ENCODE results near the gene KDM1A. TPM values are rescaled to one million over a fixed set of nuclear protein-coding genes. Genes with fewer than 3 reads are reported as not detected.
A peak's percentile ranks its signal among the peaks of the same experiment; 100 is the strongest.

KDM1A gene
- total and polyA plus RNA-seq, 2 of the 13 experiments (the other 11 are each of a cell fraction or from before 2014, with no cell fraction given) = 81.3 to 173 TPM

DNA sequence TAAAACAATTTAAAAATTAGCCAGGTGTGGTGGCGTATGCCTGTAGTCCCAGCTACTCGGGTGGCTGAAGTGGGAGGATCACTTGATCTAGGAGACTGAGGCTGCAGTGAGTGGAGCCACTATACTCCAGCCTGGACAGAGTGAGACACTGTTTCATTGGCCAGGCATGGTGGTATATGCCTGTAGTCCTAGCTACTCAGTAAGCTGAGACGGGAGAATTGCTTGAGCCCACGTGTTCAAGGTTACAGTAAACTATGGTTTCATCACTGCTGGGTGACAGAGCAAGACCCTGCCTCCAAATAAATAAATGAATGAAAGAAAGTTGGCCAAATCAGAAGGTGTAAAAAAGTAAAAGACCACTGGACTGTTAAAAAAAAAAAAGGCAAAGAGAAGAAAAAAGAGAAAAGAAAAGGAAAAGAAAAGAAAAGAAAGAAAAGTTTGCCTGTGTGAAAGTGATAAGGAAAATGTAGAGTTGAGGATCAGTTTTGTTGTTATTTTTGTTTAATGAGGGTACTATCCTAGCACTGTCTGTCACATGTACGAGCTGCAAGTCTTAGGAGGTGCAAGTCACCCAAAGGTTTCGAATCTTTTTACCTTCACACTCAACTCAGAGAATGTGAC, 97.1 kb downstream of the KDM1A start (continued):
- no peak for TF ChIP-seq KIAA2018 (CRISPR knock-in tag; IDR thresholded peaks at IDR 0.05; ENCODE audit: borderline replicate concordance)
- TF ChIP-seq TEAD2 (CRISPR knock-in tag; IDR thresholded peaks at IDR 0.05) = no peak
- peak; percentile 73 for TF ChIP-seq SAP130 (CRISPR knock-in tag; IDR thresholded peaks at IDR 0.05; ENCODE audit: low read depth)
- peak; percentile 42; the same call in 1 of the 2 replicates for TF ChIP-seq HOXA3 (CRISPR knock-in tag; IDR thresholded peaks at IDR 0.05)
- TF ChIP-seq FOXA3 (CRISPR knock-in tag; IDR thresholded peaks at IDR 0.05) = 0 out of 2 replicates have a peak, but pooled peaks have one; percentile 21
- TF ChIP-seq ELF3 (CRISPR knock-in tag; IDR thresholded peaks at IDR 0.05) = no peak; the same call in 1 of the 2 replicates
- no peak for TF ChIP-seq HDAC2 (CRISPR knock-in tag; IDR thresholded peaks at IDR 0.05)
- no peak for TF ChIP-seq SOX13 (IDR thresholded peaks at IDR 0.05)
- no peak; a peak in 1 of 4 replicates for TF ChIP-seq SOX13 (CRISPR knock-in tag; conservative IDR thresholded peaks at IDR 0.05 in 1 of 2, IDR thresholded peaks at IDR 0.05 in 1 of 2)
- no peak for TF ChIP-seq ZNF841 (CRISPR knock-in tag; IDR thresholded peaks at IDR 0.05; ENCODE audit: borderline replicate concordance)
- TF ChIP-seq SIX1 (CRISPR knock-in tag; IDR thresholded peaks at IDR 0.05; ENCODE audit: borderline replicate concordance) = peak; percentile 37; the same call in 1 of the 2 replicates
- TF ChIP-seq ZBTB34 (CRISPR knock-in tag; IDR thresholded peaks at IDR 0.05) = no peak
- TF ChIP-seq ATF7 (IDR thresholded peaks at IDR 0.05) = no peak
- TF ChIP-seq ATF7 (CRISPR knock-in tag; IDR thresholded peaks at IDR 0.05) = no peak
- TF ChIP-seq ZBTB4 (CRISPR knock-in tag; IDR thresholded peaks at IDR 0.05; ENCODE audit: borderline replicate concordance) = no peak

All from HepG2 (cell line).